ENCODE results near the gene WDTC1.
A peak's percentile ranks its signal among the peaks of the same experiment; 100 is the strongest.
"Not testable (repeated sequence)": the region's sequence is repeated elsewhere in the genome, so short reads cannot be mapped to it uniquely, and the experiment has no call there.

WDTC1 gene

DNA sequence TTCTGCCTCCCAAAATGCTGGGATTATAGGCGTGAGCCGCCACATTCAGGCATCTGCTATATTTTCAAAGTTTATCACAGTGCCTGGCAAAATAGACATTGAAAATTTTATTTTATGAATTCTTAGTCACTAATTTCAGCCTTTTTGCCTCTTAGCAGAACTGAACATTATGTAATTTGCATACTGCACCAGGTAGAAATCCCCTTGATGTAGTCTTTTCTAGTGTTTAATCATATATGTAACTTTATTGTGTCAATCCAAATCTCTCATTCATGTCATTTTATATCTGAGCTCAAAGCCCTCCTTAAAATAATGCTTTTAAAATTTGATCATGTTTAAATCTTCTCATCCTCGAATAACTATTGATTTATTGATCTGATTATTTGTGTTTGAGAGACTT, 19.2 kb downstream of the WDTC1 start:
- no peak for DNase-seq

DNA sequence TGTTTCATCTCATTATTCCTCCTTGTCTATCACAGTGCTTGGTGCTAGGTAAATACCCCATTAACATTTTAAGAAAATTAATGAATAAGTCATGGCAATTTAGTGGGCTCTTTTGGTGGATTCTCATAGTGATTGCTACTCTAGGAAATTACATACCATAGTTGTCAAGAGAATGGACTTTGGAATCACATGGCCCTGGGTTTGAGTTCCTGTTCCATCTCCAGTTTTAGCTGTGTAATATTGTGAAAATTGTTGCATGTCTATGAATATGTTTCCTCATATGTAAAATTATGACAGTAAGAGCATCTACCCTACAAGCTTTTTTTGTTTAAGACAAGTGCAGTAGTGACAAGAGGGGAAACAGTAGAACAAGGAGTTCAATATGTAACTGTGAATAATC, 20.7 kb downstream of the WDTC1 start:
- no peak for DNase-seq

DNA sequence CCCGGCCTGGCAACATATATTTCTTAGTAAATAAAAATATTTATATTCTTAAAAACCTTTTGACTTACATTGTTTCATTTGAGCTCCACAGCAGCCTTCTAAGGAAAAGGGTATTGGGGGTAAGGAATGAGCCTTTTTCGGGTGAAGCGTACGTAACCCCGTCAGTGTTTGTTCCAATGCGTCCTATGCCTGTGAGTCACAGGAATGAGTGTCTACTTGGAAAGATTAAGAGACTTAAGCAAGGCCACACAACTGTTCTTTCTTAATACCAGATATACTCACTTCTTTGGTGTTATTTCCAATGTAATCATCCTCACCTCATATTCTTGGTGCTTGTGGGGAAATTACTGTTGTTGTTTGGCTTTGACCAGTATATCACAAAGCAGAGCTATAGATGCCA, 22.7 kb downstream of the WDTC1 start:
- DNase-seq: no peak

DNA sequence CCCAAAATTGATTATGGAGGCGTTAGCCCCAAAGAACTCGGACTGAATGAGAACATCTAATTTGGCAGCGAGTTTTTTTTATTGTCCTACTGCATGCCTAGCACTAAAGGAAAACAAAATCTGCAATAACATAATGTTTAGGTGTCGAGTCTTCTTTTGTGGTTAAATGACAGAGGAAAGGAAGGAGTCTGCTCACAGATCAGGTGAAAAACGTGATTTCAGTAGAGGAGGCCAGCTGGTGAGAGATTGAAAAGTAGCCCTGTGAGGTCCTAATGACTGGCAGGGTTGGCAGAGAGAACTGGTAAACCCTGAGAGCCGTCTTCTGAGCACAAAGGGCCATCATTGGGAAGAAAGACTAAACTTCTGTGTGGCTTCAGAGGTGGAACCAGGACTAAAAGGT, 24.2 kb downstream of the WDTC1 start:
- no peak for DNase-seq

DNA sequence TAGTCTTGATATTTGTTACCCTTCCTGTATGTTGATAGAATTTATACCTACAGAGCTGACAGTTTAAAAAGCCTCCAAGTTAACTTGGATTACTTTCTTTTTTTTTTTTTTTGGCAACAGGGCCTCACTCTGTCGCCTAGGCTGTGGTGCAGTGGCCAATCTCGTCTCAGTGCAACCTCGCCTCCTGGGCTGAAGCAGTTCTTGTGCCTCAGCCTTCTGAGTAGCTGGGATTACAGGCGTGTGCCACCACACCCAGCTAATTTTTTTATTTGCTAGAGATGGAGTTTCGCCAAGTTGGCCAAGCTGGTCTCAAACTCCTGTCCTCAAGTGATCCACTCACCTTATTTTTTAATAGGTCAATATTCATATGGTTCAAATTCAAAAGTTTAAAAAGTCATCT, 32.7 kb downstream of the WDTC1 start:
- no peak for DNase-seq

DNA sequence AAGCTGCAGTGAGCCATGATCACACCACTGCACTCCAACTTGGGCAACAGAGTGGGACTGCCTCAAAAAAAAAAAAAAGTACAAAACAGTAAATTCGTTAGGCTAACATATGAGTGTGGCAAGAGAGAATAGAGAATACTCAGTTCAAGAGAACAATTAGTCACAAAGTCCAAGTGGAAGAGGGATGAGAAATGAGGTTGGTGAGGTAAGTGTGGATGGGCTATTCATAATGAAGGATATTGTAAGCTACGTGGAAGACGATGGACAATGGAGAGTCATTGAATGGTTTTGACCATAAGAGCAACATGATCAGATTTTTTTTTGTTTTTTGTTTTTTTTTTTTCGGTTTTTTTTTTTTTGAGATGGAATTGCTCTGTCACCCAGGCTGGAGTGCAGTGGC, 34.8 kb downstream of the WDTC1 start:
- no peak for DNase-seq

DNA sequence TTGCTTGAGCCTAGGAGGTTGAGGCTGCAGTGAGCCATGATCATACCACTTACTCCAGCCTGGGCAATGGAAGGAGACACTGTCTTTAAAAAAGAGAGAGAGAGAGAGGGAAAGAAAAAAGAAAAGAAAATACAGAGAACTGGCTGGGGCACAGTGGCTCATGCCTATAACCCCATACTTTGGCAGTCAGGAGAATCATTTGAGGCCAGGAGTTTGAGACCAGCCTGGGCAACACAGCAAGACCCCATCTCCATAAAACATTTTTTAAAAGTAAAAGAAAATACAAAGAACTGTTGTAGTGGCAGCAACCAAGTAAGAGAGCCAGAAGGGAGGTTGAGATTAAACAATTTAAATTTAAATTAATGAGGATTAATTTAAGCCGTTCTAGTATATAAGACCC, 39.8 kb downstream of the WDTC1 start:
- no peak for DNase-seq

DNA sequence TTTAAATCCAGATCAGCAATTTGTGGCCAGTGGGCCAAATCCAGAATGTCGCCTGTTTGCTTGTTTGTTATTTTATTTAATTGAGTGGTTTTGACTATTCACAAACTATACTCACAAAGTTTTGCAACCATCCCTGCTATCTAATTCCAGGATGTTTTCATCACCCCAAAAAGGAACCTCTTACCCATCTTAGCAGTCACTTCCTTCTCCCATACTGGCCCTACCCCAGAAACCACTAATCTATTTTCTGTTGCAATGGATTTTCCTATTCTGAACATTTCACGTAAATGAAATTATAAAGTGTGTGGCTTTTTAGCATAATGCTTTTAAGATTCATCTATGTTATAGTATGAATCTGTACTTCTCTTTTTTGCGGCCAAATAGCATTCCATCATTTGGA, 41.3 kb downstream of the WDTC1 start:
- no peak for DNase-seq

DNA sequence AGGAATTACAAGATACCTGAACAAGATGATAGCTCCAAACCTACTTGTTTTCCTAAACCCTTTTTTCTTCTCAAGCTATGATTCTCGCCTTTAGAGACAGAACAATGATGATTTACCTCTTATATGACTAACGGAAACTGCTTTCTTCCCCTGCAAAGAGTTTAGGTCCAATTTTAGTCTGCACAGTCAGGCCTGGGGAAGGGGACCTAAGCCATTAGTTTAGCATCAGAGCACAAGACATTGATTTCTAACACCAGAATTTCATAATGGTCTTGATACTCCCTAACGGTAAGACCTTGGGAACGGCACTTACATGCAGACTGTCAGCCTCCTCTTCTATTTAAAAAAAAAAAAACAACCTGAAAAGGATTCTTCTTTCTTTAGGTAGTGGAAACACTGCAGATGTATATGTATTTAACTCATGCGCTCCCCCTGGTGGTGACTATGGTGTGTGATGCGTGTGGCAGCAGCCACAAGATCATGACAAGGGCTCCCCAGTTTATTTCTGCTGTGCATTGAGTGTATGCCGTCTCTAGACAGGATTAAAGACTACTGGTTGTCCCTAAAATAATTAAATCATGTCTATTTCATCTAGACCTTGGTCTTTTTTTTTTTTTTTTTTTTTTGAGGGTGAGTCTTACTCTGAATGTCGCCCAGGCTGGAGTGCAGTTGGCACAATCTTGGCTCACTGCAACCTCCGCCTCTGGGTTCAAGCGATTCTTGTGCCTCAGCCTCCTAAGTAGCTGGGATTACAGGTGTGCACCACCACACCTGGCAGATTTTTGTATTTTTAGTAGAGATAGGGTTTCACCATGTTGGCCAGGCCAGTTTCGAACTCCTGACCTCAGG, 50.2 kb downstream of the WDTC1 start:
- DNase-seq: peak; percentile 69

DNA sequence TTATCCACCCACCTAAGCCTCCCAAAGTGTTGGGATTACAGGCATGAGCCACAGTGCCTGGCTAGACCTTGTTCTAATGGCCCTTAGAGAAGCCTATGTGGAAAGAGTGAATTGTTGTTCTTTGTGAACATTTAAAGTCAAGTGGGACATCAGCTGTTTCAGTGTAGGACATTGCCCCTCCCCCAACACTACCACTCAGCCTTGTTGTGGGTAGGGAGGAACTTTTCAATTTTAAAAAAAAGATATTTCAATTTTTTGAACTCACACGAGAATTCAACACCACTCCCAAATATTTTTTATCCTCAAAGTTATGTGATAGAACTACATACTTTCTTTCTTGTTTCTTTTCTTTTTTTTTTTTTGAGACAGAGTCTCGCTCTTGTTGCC, 50.8 kb downstream of the WDTC1 start:
- DNase-seq: no peak

DNA sequence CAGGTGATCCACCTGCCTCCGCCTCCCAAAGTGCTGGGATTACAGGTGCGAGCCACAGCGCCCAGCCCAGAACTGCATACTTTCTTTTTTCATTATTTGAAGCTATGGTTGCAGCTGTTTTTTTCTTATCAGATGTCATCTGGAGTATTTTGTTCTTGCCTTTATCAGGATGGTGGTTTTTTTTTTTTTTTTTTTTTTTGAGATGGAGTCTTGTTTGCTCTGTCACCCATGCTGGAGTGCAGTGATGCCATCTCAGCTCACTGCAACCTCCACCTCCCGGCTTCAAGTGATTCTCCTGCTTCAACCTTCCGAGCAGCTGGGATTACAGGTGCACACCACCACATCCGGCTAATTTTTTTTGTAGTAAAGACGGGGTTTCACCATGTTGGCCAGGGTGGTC, 51.4 kb downstream of the WDTC1 start:
- DNase-seq: not testable (repeated sequence)

DNA sequence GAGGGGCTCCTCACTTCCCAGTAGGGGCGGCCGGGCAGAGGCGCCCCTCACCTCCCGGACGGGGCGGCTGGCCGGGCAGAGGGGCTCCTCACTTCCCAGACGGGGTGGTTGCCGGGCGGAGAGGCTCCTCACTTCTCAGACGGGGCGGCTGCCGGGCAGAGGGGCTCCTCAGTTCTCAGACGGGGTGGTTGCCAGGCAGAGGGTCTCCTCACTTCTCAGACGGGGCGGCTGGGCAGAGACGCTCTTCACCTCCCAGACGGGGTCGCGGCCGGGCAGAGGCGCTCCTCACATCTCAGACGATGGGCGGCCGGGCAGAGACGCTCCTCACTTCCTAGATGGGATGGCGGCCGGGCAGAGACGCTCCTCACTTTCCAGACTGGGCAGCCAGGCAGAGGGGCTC, 54.7 kb downstream of the WDTC1 start:
- not testable (repeated sequence) for DNase-seq

DNA sequence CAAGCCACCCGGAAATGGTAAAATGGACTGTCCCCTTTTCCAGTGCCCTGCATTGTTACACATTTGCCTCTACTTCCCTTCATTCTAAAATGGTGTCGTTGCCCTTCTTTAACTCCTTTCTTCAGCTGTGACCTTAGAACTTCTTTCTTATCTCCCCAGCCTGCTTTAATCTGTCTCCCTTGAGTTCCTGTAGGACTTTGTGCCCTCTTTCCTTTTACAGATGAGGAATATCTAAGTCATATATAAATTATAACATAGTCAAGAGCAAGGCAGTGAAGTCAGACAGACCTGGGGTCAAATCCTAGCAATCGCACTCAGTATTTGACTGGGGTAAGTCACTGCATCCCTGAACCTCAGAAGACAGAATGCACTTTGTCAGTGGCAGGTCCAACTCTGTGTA, 56.1 kb downstream of the WDTC1 start:
- no peak for DNase-seq

DNA sequence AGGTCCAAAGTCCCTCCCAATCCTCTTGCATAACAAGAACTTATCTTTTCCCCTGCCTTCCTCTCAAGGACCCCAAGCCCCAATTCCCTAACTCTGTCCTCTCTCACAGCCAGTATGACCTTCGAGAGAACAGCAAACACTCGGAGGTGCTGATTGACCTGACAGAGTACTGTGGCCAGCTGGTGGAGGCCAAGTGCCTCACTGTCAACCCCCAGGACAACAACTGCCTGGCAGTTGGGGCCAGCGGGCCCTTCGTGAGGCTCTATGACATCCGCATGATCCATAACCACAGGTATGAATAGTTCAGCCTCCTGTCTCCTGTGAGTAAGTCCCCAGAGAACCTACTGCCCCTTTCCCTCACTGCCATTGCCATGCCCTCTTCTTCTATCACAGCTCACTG, 57.7 kb downstream of the WDTC1 start:
- no peak for DNase-seq

DNA sequence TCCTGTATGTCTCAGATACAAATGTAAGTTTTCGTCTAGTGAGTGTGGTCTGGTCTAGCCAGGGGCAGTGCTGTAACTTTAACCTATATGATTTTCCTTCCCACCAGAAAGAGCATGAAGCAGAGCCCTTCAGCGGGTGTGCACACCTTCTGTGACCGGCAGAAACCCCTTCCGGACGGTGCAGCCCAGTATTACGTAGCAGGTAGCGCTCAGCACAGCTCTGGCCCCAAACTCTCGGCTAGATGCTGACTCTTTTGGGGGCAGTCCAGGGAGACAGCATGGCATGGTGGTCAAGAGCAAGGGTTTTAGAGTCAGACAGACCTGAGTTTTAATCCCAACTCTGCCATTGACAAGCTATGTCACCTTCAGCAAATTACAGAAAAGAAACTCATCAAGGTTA, 59.5 kb downstream of the WDTC1 start:
- DNase-seq: no peak

DNA sequence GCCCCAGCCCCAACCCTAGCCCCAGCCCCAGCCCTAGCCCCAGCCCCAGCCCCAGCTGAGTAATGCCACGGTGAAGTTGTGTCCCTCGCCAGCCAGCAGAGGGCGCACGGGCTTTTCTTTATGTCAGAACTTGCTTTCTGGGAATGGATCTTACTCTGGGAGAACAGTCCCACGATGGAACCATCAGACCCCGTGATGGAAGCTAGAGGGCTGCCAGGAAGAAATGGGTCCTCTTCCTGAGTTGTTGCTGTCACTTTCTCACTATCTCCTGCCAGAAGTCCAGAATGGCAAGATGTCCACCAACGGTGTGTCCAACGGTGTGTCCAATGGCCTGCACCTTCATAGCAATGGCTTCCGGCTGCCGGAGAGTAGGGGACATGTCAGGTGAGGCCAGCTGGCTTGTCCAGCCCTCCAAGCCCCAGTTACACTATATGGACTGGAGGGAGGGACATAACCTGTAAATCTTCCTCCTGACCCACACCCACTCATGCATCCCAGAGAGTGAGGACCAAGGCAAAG, 62.4 kb downstream of the WDTC1 start:
- DNase-seq: peak; percentile 15

DNA sequence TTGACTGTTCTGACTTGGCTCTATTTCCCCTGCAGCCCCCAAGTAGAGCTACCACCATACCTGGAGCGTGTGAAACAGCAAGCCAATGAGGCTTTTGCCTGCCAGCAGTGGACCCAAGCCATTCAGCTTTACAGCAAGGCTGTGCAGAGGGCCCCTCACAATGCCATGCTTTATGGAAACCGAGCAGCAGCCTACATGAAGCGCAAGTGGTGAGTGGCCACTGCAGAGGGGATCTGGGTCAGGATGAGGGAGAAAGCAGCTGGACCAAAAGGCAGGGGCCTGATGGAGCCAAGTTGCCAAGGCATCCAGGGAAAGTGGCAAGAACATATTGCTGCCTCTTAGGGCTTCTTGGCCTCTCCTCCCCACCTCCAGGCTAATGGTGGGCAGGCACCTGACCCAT, 63.5 kb downstream of the WDTC1 start:
- no peak for DNase-seq

DNA sequence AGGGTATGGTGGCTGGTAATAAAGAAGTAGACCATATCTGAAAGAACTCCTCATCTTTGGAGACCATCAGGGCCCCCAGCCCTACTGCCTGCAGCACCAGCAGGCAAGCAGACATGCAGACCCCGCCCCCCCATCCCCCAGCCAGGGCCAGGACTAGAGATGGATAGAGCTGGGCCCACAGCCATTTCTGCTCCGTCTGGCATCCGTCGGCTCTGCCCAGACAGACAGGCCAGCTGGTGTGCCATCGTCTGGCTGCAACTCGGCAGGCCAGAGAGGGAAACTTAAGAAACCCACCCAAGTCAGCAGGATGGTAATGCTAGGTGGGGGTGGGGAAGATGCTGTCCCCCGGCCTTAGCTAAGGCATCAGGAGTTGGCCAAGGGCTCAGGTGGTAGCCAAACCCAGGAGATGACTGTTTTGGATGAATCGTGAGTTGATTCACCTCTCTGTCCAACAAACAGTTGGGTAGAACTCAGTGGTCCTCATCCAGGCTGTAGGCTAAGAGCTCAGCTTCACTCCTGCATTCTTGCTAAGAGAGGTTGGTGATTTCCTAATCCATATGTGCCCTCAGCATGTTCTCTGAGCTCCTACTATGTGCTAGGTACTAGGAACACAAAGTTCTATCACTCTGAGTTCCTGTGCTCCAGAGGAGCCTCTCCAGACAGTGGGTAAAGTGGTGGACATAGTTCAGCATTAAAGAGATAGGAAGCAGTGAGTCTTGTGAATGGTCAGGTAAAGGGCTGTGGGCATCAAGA, 64.4 kb downstream of the WDTC1 start:
- no peak for DNase-seq

DNA sequence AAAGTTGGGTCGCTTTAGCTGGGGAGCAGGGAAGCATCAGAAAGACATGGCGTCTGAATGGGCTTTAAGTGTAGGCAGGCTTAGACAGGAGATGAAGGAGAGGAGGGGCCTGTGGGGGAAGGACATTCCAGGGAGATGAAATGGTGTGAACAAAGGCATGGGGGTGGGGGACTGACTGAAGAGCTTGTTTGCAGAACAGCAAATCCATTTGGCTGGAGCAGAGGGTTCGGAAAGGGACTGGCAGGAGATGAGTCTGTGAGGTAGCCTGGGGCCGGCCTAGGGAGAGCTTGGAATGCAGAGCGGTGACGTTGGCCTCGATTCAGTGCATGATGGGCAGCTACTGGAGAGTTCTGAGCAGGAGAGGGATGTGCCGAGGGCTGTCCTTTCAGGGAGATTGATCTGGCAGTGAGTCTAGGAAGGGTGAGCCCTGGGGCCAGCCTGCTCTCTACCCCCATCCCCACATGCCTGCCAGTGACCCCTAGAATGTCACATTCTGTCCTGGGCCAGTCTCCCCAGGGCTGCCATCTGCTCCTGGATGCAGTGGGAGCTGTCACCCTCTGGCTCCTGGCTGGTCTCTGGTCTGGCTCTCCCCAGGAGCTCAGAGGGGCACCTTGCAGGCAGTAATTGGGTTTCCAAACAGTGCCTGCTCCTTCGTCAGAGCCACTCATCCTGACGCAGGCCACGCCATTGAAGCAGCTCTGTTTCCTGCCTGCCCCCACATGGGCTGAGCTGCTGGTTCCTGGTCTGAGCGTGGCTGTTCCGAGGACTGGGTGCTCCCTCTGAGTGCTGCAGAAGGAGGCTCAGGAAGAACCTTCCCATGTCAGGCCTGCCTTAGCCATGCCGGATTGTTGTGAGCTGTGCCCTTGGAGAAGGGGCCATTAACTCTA, 65.2 kb downstream of the WDTC1 start:
- no peak for DNase-seq

DNA sequence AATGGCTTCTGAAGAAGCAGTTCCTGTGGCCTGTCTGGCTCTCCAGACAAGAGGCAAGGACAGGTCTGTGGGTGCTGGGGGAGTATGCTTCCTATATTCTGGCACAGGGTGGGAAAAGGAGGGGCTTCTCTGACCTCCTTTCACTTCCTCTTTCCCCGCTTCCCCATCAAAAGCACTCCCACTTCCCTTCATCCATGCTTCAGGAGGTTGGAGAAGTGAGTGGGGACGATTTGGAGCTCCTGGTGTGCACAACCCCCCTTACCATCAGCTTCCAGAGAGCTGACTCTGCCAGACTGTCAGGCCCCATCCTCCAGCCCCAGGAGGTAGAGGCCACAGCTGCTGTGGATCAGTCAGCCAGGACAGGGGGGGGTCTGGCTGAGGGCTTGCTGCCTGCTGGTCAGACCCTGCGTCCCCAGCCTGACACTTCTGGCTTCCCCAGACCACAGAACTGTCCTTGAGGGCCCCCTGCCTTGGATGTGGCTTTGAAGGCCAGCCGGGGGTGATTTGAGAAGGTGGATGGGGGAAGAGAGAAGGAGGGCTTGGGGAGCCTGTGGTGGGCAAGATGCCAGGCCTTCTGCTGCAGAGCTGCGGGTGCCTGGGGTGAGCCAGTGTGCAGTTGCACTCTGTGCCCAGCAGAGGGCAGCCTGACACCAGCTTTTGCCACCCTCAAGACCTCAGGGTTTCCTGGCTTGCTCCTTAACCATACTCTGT, 66.1 kb downstream of the WDTC1 start:
- peak; percentile 56 for DNase-seq

DNA sequence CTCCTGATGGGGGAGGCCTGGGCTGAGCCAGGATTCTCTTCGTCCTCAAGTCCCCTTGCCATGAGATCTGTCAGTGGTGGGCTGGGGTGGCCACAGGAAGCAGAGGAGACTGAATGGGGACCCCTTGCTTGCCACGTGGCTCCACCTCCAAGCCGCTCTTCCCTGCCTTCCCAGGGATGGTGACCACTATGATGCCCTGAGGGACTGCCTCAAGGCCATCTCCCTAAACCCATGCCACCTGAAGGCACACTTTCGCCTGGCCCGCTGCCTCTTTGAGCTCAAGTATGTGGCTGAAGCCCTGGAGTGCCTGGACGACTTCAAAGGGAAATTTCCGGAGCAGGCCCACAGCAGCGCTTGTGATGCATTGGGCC, 66.6 kb downstream of the WDTC1 start:
- no peak for DNase-seq

DNA sequence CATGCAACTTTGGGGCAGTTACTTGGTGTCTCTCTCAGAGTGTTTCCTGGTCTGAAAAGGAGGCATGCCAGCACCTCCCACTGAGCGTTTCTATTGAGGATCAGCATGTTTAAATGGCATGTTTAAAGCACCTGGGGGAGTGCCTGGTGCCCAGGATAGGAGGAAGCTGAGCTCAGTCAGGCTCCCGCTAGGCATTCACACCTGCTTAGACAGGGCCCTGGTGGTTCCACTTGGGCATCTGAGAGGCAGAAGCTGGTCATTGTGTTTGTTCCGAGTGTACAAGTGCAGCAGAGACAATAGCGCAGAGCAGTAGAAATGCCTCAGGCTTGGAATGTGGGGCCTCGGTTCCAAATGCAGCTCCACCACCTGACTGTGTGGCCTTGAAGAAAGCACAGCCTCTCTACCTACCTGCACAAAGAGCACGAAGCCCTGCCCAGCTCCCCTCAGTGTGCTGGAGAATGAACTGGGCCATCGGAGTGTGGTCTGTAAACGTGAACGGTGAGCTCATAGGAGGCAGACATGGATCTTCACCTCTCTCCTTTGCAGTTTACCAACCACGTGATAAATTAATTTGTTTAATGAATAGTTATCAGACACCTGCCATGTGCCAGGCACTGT, 67.3 kb downstream of the WDTC1 start:
- DNase-seq: no peak
